Upper lobe of left lung (tissue), 4 donors: ENCODE results near the gene PHLDA1.

Experiments used
- CTCF ChIP-seq, 6 experiments: fragments of 450-650 bp in 4 of 6; fragments of 200-600 bp in 2 of 6; sonication (generic) in 2 of 6; IDR thresholded peaks; one replicate each; pipeline ENCODE4 v1.5.1; 2016 to 2019; ENCODE audit warnings: antibody characterized with exemption in 6 of 6
- EP300 ChIP-seq, 4 donors: sonication (generic); formaldehyde crosslinking; IDR thresholded peaks; one replicate each; pipeline ENCODE4 v1.5.1; 2017; ENCODE audit warnings: antibody characterized with exemption in 4 of 4, control low read depth in 2 of 4
- POLR2A ChIP-seq, 4 donors: fragments of 450-650 bp; IDR thresholded peaks; one replicate each; pipeline ENCODE4 v1.5.1; 2016 to 2017; ENCODE audit warnings: antibody characterized with exemption in 4 of 4, mild to moderate bottlenecking in 2 of 4
- POLR2AphosphoS5 ChIP-seq, 2 donors: sonication (generic); formaldehyde crosslinking; IDR thresholded peaks; one replicate each; pipeline ENCODE4 v1.5.1; 2017; ENCODE audit warnings: antibody characterized with exemption in 2 of 2

GRCh38 chr12:76007640-76008039 lies 23.9 kb downstream of the PHLDA1 start:
- TF ChIP-seq CTCF (IDR thresholded peaks at IDR 0.05) (no peak), EP300 (IDR thresholded peaks at IDR 0.05) (no peak), POLR2A (IDR thresholded peaks at IDR 0.05) (no peak), POLR2AphosphoS5 (IDR thresholded peaks at IDR 0.05) (no peak)
